ENCODE results near the gene FLII.

The FLII gene

DNA sequence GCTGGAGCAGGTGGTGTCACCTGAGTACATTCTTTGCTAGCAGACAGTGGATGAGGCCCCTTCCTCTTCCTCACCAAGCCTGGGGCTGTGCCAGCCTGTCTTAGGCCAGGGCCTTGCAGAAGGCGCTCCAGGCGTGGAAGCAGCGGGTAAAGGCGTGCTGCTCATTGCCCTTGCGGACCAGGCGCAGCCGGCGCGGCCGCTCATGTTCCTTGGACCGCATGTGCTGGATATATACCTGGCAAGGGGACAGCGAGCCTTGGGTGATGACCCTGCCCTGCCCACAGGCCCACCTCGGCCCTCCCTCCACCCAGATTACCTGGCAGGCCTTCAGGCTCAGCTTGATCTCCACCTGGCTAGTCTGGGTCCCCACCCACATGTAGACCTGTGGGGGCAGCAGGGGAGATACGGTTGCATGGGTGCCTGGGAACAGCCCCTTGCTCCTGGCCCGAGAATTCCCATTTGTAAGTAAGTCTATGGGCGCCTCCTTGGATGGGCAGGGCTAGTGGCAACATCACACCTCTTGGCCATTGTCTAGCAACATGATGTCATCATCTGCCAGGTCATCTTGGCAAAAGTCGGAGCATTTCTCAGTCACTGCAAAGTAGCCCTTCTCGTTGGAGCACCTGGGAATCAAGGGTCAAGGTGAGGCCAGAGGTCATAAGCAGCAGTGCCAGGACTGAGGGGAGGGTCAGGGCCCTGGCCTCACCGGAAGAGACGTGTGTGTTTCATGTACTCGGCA lies 13.3 kb downstream of the FLII start:
- DNase-seq (ENCODE audit: low read depth in 2 of 2), result no peak

DNA sequence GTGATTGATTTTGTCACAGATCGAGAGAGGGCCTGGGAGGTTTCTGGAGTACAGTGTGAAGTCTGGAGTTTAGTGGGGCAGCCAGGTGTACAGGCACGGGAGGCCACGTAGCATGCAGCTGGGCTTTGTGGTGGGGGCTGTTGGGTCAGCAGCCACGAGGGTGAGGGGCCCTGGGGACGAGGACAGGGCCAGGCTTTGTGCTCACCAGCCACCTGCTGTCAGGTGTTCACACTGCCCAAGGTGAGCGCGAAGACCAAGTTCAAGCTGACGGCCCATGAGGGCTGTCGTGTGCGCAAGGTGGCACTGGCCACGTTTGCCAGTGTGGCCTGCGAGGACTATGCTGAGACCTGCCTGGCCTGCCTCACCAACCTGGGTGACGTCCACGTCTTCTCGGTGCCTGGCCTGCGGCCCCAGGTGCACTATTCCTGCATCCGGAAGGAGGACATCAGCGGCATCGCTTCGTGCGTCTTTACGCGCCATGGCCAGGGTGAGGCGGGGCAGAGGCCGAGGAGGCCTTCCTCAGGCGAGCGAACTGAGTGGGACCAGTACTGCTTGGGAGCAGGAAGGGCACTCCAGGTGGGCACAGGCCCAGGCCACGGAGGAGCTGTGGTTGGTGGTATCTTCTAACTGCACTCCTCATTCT lies 17.2 kb downstream of the FLII start:
- no peak for DNase-seq (ENCODE audit: low read depth in 2 of 2)

DNA sequence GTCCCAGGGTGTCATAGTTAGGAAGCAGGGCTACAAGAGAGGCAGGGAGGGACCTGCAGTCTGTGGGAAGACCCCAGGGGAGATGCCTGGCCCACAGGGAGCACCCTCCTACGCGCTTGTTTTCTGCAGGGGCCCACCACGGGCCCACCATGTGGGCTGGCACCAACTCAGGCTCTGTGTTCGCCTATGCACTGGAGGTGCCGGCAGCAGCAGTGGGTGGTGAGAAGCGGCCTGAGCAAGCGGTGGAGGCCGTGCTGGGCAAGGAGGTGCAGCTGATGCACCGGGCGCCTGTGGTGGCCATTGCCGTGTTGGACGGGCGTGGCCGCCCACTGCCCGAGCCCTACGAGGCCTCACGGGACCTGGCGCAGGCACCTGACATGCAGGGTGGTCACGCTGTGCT lies 18.1 kb downstream of the FLII start:
- DNase-seq (ENCODE audit: low read depth in 2 of 2), result no peak

DNA sequence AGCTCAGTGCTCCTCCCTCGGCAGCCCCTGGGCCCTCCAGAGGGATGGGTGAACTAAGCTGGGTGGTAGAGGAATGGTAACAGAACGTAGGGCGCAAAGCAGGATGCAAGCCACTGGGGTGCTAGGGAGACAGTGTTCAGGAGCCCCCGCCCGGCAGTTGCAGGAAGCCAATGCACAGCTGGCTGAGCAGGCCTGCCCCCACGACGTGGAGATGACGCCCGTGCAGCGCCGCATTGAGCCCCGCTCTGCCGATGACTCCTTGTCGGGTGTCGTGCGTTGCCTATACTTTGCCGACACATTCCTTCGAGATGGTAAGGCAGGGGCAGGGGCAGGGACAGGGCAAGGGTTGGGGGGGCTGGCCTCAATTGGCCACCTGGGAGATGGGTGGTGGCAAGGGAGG lies 20.2 kb downstream of the FLII start:
- DNase-seq (ENCODE audit: low read depth in 2 of 2), result no peak

DNA sequence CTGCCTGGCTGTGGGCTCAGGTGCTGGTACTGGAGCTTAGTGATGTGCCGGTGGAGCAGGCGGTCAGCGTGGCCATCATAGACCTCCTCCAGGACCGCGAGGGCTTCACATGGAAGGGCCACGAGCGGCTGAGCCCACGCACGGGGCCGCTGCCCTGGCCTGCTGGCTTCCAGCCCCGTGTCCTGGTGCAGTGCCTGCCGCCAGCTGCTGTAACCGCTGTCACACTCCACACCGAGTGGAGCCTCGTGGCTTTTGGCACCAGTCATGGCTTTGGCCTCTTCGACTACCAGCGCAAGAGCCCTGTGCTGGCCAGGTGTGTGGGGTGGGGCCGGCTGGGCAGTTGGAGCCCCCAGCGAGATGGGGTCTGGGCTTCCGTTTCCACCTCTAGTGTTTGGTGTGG lies 21.1 kb downstream of the FLII start:
- DNase-seq (ENCODE audit: low read depth in 2 of 2), result no peak

DNA sequence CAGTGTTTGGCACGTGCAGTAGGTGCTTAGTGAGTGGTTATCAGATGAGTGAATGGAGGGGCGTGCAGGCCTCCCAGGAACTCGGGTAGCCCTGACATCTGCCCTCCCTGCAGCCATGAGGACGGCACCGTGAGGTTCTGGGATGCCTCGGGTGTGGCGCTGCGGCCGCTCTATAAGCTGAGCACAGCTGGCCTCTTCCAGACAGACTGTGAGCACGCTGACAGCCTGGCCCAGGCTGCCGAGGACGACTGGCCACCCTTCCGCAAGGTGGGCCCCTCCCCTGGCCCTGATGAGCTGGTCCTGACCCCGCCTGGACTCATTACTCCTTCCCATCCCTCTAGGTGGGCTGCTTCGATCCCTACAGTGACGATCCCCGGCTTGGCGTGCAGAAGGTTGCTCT lies 22.0 kb downstream of the FLII start:
- no peak for DNase-seq (ENCODE audit: low read depth in 2 of 2)

DNA sequence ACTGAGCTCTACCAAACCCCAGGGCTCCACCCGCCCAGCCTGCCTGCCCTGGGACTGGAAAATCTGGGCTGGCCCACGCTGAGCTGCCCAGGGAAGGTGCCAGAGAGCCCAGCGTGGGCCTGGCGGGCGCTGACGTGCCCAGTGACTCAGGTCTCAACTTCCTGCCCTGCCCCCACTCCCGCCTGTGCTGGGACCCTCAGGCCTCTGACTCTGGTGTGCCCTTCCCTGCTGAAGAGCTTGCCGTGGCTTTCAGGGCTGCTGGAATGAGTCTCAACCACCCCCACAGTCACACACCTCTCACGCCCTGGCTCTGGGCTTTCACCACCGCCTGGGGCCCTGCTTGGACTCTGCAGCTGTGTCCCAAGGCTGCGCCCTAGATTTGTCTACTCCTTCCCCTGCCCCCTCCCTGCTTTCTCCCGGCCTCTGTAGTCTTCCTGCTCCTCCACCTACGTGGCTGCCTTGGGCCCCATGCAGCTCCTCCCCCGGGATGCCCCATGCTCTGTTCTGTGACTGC lies 22.7 kb downstream of the FLII start:
- no peak for DNase-seq (ENCODE audit: low read depth in 2 of 2)

DNA sequence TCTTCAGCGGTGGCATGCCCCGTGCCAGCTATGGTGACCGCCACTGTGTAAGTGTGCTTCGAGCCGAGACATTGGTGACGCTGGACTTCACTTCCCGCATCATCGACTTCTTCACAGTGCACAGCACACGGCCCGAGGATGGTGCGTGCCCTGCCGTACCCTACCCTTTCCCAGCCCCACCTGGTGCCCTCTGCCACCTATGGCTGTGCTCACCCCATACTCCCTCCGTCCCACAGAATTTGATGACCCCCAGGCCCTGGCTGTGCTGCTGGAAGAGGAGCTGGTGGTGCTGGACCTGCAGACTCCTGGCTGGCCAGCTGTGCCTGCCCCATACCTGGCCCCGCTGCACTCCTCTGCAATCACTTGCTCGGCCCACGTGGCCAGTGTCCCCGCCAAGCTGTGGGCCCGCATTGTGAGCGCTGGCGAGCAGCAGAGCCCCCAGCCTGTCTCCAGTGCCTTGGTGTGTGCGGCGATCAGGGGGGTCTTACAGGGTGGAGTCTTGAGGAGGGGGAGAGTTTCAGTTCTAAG lies 23.6 kb downstream of the FLII start:
- no peak for DNase-seq (ENCODE audit: low read depth in 2 of 2)

DNA sequence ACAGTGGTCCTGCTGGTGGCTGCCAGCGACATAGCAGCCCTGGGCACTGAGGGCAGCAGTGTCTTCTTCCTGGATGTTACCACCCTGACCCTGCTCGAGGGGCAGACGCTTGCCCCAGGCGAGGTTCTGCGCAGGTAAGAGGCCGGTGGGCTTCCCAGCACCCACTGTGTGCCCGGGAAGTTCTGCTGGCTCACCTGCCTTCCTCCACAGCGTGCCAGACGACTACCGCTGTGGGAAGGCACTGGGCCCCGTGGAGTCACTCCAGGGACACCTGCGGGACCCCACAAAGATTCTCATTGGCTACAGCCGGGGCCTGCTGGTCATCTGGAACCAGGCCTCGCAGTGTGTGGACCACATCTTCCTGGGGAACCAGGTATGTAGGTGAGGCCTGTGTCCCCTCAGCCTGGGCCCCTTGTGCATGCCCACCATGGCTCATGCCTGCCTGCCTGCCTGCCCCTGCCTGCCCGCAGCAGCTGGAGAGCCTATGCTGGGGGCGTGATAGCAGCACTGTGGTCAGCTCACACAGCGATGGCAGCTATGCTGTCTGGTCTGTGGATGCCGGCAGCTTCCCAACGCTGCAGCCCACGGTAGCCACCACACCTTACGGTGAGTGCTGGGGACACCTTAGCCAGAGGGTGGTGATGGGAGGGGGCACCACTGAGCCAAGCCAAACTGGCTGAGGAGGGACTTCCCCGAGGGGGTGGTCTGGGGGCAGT lies 24.6 kb downstream of the FLII start:
- no peak for DNase-seq (ENCODE audit: low read depth in 2 of 2)

DNA sequence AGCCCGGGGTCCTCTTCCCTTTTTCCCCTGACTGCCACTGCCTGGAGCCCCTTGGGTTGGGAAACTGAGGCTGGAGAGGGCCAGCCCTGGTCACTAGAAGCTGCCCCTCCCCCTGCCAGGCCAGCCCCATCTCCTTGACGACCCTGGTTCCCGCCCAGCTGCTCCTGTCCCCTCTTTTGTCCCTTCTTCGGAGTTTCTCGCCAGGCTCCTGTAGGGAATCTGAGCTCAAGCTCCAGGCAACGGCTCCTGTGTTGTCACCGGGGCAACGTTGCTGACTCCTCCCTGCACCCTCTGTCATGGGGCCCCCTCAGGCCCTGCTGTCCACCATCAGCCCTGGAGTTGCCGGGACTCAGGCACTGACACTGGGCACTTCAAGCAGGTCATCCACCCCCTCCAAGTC lies 27.4 kb downstream of the FLII start:
- DNase-seq (ENCODE audit: low read depth in 2 of 2), result no peak

DNA sequence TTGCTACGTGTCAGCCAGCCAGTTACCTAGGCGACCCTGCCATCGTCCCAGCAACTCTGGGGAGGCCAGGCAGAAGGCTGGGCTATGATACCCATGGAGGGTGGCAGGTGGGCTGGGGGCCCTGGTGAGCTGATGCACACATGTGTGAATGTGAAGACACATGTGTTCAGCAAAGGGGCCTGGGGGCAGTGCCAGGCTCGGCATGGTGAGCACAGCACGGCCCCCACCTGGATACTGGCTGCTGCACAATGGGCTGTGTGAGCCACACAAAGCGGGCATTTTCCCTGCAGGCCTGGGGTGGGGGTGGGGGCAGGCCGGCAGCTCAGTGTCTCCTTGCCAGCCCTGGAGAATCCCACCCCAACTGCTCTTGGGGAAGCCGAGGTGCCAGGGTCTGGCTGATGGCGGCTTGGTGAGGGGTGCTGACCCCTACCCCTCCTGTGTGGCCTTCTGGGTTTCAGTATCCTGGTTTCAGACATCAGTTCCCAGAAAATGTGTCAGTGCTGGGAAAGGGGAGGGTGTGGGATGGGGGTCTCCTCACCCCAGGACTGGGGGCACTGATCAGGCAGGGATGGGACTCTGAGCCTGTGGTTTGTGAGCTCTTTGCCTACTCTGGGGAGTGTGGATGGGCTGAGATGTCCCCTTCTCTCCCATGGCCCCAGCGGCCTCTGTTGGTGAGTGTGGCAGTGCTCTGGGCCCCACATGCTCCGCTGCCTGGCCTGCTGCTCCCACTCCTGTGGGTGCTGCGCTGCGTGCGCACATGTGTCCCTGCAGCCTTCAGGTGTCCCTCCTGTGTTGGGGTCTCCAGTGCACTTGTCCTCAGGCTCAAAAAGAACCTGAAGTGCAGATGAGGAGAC lies 28.0 kb downstream of the FLII start:
- no peak for DNase-seq (ENCODE audit: low read depth in 2 of 2)

DNA sequence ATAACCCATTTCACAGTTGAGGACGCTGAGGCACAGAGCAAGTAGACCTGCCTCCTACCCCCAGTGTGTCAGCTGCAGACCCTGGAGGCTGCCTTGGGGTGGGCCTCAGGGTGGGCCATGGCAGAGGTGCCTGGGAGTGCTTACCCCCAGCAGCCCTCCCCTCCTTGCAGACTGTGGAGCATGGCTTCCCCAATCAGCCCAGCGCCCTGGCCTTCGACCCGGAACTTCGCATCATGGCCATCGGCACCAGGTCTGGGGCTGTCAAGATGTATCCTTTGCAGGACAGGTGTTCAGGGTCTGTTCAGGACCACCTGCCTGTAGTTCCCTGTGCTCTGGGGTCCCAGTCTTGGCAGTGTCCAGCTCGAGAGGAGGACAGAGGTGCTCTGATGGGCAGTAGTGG lies 28.8 kb downstream of the FLII start:
- DNase-seq (ENCODE audit: low read depth in 2 of 2), result no peak

DNA sequence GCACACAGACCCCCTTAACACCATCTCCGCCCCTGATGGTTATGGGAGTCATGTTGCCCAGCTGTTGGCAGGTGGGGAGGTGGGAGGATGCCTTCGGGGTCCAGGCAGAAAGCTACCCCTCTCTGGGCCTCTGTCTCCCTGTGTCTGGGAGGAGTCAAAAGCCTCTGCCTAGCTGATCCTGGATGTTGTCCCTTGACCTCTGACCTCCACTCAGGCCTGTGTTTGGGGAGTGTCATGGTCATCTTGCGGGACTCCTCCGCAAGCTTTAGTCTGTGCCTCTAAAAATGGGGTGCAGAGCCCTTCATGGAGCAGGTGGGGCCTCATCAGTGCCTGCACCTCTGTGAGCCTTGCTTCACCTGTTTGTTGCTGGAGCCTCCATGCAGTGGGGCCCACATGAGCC lies 29.3 kb downstream of the FLII start:
- no peak for DNase-seq (ENCODE audit: low read depth in 2 of 2)

DNA sequence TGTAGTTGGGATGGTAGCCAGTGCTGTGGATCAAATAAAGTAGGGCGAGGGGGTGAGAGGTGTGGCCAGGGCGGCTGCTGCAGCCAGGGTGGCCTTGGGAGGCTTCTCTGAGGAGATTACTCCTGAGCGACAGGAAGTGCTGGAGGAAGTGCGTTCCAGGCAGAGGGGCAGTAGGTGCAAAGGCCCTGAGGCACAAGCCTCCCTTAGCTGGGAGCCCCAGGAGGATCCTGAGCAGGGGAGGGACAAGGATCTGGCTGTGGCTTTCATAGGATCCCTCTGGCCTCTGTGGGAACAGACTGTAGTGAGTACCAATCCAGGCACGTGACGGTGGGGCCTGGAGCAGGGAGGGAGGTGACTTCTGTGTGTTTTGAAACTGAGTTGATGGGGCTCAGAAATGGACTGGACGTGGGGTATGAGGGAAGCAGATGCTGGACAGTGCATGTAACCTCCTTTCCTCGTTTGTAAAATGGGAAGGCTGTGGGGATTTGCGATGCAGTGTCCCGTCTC lies 30.3 kb downstream of the FLII start:
- no peak for DNase-seq (ENCODE audit: low read depth in 2 of 2)

DNA sequence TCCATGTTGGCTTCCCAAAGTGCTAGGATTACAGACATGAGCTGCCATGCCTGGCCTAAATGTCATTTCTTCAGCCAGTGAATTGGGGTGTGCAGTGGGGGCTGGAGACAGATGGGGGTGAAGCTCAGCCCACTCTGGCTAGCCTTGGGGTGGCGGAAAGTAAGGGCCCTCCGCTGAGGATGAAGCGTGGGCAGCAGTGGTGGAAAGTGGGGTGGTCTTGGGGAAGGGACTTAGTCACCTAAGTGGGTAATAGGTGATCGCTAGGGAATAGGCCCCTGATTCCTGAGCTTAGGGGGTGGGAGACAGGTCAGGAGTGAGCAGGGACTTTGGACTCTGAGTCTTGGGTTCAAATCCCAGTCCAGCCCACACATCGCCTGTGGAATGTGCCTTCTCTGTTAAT lies 30.9 kb downstream of the FLII start:
- DNase-seq (ENCODE audit: low read depth in 2 of 2), result no peak

DNA sequence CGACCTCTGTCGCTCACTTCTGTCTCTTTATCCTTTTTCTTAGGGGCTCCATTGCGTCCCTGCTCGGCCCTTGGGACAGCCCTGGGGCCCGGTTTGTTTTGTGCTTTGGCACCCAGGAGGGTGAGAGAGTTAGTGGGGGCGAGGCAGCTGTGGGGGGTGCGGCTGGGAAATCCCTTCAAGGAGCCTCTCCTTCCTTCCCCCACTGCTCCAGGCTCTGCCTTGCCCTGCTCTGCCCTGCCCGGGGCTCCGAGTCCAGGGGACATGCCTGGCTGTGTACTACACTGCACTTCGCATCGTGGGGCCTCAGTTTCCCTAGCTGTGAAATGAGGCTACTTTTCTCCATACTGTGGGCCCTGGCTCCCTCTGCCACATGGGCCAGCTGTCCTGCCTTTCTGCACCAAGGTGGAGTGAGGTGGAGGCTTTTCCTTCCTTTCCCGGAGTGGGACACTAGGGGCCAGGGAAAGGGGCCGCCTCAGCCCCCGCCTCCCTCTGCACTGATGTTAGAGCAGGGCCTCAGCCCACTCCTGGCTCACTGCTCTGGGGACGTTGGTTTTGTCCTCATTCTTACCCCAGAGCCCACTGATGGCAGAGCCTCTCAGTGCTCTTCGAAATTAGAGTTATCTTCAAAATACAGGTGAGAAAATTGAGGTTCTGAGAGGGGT lies 32.1 kb downstream of the FLII start:
- no peak for DNase-seq (ENCODE audit: low read depth in 2 of 2)

DNA sequence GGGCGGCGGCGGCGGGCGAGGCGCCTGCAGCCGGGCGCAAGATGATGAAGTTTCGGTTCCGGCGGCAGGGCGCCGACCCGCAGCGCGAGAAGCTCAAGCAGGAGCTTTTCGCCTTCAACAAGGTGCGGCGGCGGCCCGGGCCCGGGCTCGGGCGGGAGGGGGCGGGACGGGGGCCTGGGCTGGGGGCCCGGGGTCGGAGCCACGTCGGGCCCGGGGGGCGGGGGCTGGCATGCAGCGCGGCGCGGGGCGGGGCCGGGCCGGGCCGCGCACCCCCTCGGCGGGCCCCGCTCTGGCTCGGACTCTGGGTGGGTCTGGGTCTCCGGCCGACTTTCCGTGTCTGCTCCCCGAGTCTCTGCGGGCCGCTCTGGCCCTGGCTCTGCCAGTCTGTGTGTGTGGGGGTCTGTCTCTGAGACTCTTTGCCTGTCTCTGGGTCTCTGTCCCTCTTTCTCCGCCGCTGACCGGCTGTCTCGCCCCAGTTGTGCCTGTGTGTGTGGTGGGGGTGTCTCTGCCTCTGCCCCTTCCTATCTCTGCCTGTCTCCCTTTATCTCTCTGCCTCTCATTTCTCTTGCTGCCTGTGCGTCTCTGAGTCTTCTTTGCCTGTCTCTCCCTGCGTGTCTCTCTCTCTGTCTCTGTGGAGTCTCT lies 32.8 kb downstream of the FLII start:
- no peak for DNase-seq (ENCODE audit: low read depth in 2 of 2)

DNA sequence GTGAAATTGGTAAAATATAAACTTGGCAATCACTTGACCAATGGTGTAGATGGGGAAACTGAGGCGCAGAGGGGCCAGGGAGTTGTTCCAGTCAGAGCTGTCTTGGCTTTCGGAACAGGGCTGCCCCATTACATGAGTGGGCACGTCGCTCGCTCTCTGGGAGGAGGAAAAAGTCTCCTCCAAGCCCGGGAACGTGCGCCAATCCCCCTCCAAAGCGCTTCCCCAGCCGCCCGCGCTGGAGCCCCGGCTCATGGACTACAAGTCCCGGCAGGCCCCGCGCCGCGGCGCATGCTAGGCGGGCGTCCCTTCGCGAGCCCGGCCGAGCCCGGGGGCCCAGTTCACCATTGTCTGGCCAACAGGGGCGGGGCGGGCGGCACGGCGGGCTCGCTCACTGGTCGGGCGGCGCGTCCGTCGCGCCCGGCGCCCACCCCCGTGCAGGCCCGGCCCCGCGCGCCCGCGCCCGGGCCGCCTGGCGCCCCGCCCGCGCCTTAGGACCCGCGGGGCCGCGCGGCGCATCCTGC lies 33.4 kb downstream of the FLII start, which contains the start of gene LLGL1:
LLGL1 (plus strand) TSS at position 515 of the 521 bp plus-strand sequence. CDS start 48 bp downstream, outside the sequence.
- peak; percentile 87 to 93 for DNase-seq (ENCODE audit: low read depth in 2 of 2)

DNA sequence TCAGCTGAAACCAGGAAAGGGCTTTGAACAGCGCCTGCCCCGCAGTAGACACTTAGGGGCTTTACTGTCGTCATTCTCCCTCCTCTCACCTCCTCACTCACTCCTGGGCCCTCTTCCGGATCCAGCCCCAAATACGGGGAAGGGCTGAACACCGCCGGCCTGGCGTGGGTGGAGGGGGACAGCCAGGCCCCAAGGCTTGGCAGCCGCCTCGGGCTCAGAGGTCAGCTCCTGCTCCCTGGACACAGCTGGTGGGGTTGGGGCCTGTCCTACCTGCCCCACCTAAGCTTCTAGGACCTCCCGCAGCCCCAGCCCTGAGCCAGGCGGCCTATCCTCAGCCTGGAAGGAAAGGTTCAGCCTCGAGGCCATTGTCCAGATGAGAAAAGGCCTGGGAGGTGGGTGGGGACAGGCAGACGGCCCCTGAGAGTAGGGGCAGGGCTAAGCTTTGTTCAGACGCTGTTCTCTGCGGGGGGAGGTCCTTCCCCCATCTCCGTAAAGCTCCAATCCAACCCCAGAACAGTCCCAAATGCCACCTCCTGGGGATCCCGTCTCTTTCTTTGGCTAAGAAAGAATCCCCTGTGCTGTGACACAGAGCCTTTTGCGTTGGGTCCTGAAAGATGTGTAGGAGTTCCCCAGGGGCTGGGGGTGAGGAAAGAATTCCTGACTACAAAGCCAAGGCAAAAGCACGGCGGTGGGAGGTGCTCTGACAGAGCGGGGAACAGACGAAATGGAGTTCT lies 34.0 kb downstream of the FLII start:
- DNase-seq (ENCODE audit: low read depth in 2 of 2), result no peak
